Adrenal gland (tissue), 12 donors: ENCODE data around the gene HTR2B. TPM values are rescaled to one million over a fixed set of nuclear protein-coding genes. Genes with fewer than 3 reads are reported as not detected.

Experiments used
- DNase-seq, 7 donors: peaks; one replicate each; pipeline ENCODE4 v3.0.0-alpha.2; 2019 to 2020
- H3K27ac ChIP-seq, 5 donors: fragments of 200-600 bp; sonication (generic) in 4 of 5; 1 replicate in 3 of 5; 2 replicates in 2 of 5; pipeline versions ENCODE4 v1.5.1 to v1.8.0; 2016 to 2020; ENCODE audit warnings: mild to moderate bottlenecking in 1 of 5
- H3K27me3 ChIP-seq: fragments of 200-600 bp; 2 replicates; pipeline ENCODE4 v1.8.0; 2021
- H3K36me3 ChIP-seq, 2 donors: fragments of 200-600 bp; replicated peaks in 1 of 2; 1 replicate in 1 of 2; 2 replicates in 1 of 2; pipeline versions ENCODE4 v1.5.1 to v1.8.0; 2018 to 2022
- H3K4me1 ChIP-seq, 2 donors: fragments of 200-600 bp; replicated peaks in 1 of 2; 1 replicate in 1 of 2; 2 replicates in 1 of 2; pipeline versions ENCODE4 v1.5.1 to v1.8.0; 2018 to 2021
- H3K4me3 ChIP-seq, 4 donors: fragments of 200-600 bp; sonication (generic) in 3 of 4; one replicate each; pipeline ENCODE4 v1.5.1; 2016 to 2018
- H3K9me3 ChIP-seq, 3 donors: fragments of 200-600 bp; sonication (generic) in 1 of 3; replicated peaks in 1 of 3; 1 replicate in 2 of 3; 2 replicates in 1 of 3; pipeline versions ENCODE4 v1.5.1 to v1.8.0; 2016 to 2021
- CTCF ChIP-seq, 6 experiments: fragments of 450-650 bp in 4 of 6; fragments of 200-600 bp in 2 of 6; sonication (generic) in 1 of 6; IDR thresholded peaks; 1 replicate in 5 of 6; 2 replicates in 1 of 6; pipeline versions ENCODE4 v1.5.1 to v1.8.0; 2016 to 2021; ENCODE audit warnings: antibody characterized with exemption in 6 of 6, mild to moderate bottlenecking in 2 of 6, moderate library complexity in 1 of 6
- POLR2A ChIP-seq, 2 donors: fragments of 450-650 bp; IDR thresholded peaks; one replicate each; pipeline ENCODE4 v1.6.1; 2017; ENCODE audit warnings: antibody characterized with exemption in 2 of 2, mild to moderate bottlenecking in 2 of 2, moderate library complexity in 1 of 2
- WGBS, 4 donors: extraction: QIAGEN DNeasy Blood & Tissue Kit in 2 of 4; methylation state at CpG; one replicate each; pipeline versions ENCODE4 v1.1.5 to v1.1.7; 2013 to 2017; 5-methylcytosine and 5-hydroxymethylcytosine counted together
- intact Hi-C, 2 donors: fragments of 100-400 bp; cut with DNase I; formaldehyde crosslinking; loops; one replicate each; pipeline versions ENCODE4 v1.14.1 to v1.15.0; 2022 to 2023
- polyA plus RNA-seq, 3 donors: library from polyadenylated mRNA; stranded (reverse); fragments of 200-250 nt in 2 of 3; fragments of 350-450 nt in 1 of 3; fragmentation: Illumina TruSeq in 1 of 3; extraction: RNeasy Lipid Tissue Mini Kit (QIAGEN cat#74804) in 1 of 3; gene quantifications; one replicate each; pipeline ENCODE4 v1.2.3, GENCODE V29; 2013 to 2014
- total RNA-seq, 9 donors: library from RNA; depleted of rRNA in 4 of 9; stranded (reverse); fragments of >200 nt in 4 of 9; fragments of 120-200 nt in 1 of 9; fragmentation: NEBNext Ultra II Directional in 1 of 9; extraction: Animal tissue kit (Norgen Biotek cat#: 25700) in 1 of 9; gene quantifications; one replicate each; pipeline versions ENCODE4 v1.1.0 to v1.2.4, GENCODE V29; 2013 to 2023
- donor health status: healthy with polysubstance abuse.
- donor health status: Bipolar disorder and iron deficiency.
- donor health status: DM: yes; HTN: yes; CAD: no.
- donor health status: DM: no; HTN: no; CAD: no.
- donor health status: DM: no; HTN: no; CAD: no.
- donor health status: DM: yes; HTN: yes; CAD: no.

The HTR2B gene
- total and polyA plus RNA-seq, 12 donors: 1.2 to 90.0 (median 32.9) TPM

DNA sequence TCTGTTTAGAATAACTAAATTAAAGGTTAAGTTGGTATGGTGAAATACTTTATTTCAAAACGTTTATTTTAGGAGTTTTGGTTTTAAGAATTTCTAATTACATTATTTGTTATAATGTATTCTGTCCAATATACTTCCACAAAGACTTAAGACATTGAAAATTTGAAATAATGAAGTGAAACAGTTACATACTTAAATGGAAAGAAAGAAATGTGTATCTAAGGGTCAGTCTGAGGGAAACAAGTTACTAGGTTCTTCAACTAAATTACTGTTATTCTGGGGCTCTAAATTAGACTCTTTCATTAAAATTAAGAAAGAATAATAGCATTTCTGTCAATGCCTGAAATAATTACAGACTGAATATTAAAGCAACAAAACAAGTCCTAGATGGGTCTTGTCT lies 7.7 kb downstream of the HTR2B start:
- Histone ChIP-seq H3K27ac (peak overlapping the region in 1 of 5 donors; percentile 17), H3K4me3 (no peak overlapping the region), H3K27me3 (no peaks in the 10 kb centered on the region), H3K9me3 (peaks cover 0 to 4% (median 0%) of the 10 kb centered on the region in 3 donors), H3K4me1 (peaks cover 11 to 46% of the 10 kb centered on the region in 2 donors), H3K36me3 (no peaks in the 10 kb centered on the region)
- no peak for DNase-seq
- WGBS, 4 donors: 28 to 46% (median 37%) methylated on average over 1 of the region's 1 CpG
- intact Hi-C loops: no loop called here
- TF ChIP-seq POLR2A (IDR thresholded peaks at IDR 0.05) (no peak), CTCF (IDR thresholded peaks at IDR 0.05) (no peak)

GRCh38 chr2:231115651-231116050 lies 9.2 kb downstream of the HTR2B start:
- 74 to 83% (median 81%) methylated on average over 2 of the region's 2 CpGs for WGBS, 4 donors
- intact Hi-C loops: no loop called here
- Histone ChIP-seq H3K36me3 (no peaks in the 10 kb centered on the region), H3K27me3 (no peaks in the 10 kb centered on the region), H3K27ac (peak overlapping the region in 1 of 5 donors; percentile 39), H3K4me3 (no peak overlapping the region), H3K9me3 (peaks cover 0 to 4% (median 0%) of the 10 kb centered on the region in 3 donors), H3K4me1 (peaks cover 15 to 55% of the 10 kb centered on the region in 2 donors)
- TF ChIP-seq POLR2A (IDR thresholded peaks at IDR 0.05): no peak
- no peak for TF ChIP-seq CTCF (IDR thresholded peaks at IDR 0.05)
- DNase-seq: no peak

- Histone ChIP-seq H3K4me3 (no peak overlapping the region), H3K36me3 (peaks cover 0 to 9% of the 10 kb centered on the region in 2 donors), H3K4me1 (peaks cover 11 to 53% of the 10 kb centered on the region in 2 donors), H3K27ac (no peak overlapping the region), H3K27me3 (no peaks in the 10 kb centered on the region), H3K9me3 (peaks cover 0 to 4% (median 0%) of the 10 kb centered on the region in 3 donors)
- DNase-seq: no peak
- 94 to 96% (median 95%) methylated on average over 5 of the region's 5 CpGs for WGBS, 4 donors
- TF ChIP-seq POLR2A (IDR thresholded peaks at IDR 0.05) (no peak), CTCF (IDR thresholded peaks at IDR 0.05) (no peak)
- intact Hi-C loops: no loop called here
Measured at GRCh38 chr2:231113489-231113888, 11.4 kb downstream of the HTR2B start.

- Histone ChIP-seq H3K27me3 (no peaks in the 10 kb centered on the region), H3K4me3 (no peak overlapping the region), H3K36me3 (peaks cover 0 to 10% of the 10 kb centered on the region in 2 donors), H3K27ac (peak overlapping the region in 1 of 5 donors; percentile 23), H3K4me1 (peaks cover 9 to 49% of the 10 kb centered on the region in 2 donors), H3K9me3 (peaks cover 0 to 2% (median 0%) of the 10 kb centered on the region in 3 donors)
- TF ChIP-seq CTCF (IDR thresholded peaks at IDR 0.05): no peak
- no peak for TF ChIP-seq POLR2A (IDR thresholded peaks at IDR 0.05)
- 75 to 86% (median 82%) methylated on average over 1 of the region's 1 CpG for WGBS, 4 donors
- intact Hi-C loops: no loop called here
- DNase-seq: peak in 1 of 7 donors; percentile 15
Measured at GRCh38 chr2:231111987-231112386, 12.9 kb downstream of the HTR2B start.
